Measurements from ENCODE around the gene FOXN4.
"Not testable (repeated sequence)": the region's sequence is repeated elsewhere in the genome, so short reads cannot be mapped to it uniquely, and the experiment has no call there.

Gene FOXN4

GRCh38 chr12:109331301-109331952 is 22.3 kb upstream of the FOXN4 start:
- no peak overlapping the region for H3K4me2 ChIP-seq (ENCODE audit: low read length)
- H3K27me3 ChIP-seq (ENCODE audit: control insufficient read depth, insufficient read depth, low read length), result peaks cover 30% of the 10 kb centered on the region
- H3K36me3 ChIP-seq (ENCODE audit: insufficient read depth, low read length), result no peaks in the 10 kb centered on the region
- no peaks in the 10 kb centered on the region for H3K4me1 ChIP-seq (ENCODE audit: control insufficient read depth, insufficient read depth, low read length)
- H3K9ac ChIP-seq (ENCODE audit: low read depth, low read length), result no peak overlapping the region
- no peak overlapping the region for H3K4me3 ChIP-seq (ENCODE audit: low read length)
- H3K9me3 ChIP-seq (replicated peaks; ENCODE audit: low read length), result no peaks in the 10 kb centered on the region

GRCh38 chr12:109330282-109331230 is 21.5 kb upstream of the FOXN4 start:
- H3K9ac ChIP-seq (ENCODE audit: low read depth, low read length), result no peak overlapping the region
- no peaks in the 10 kb centered on the region for H3K9me3 ChIP-seq (replicated peaks; ENCODE audit: low read length)
- peaks cover 36% of the 10 kb centered on the region for H3K27me3 ChIP-seq (ENCODE audit: control insufficient read depth, insufficient read depth, low read length)
- no peaks in the 10 kb centered on the region for H3K4me1 ChIP-seq (ENCODE audit: control insufficient read depth, insufficient read depth, low read length)
- H3K36me3 ChIP-seq (ENCODE audit: insufficient read depth, low read length), result no peaks in the 10 kb centered on the region
- H3K4me2 ChIP-seq (ENCODE audit: low read length), result no peak overlapping the region
- no peak overlapping the region for H3K4me3 ChIP-seq (ENCODE audit: low read length)

- H3K4me2 ChIP-seq (ENCODE audit: low read length), result no peak overlapping the region
- H3K27me3 ChIP-seq (ENCODE audit: control insufficient read depth, insufficient read depth, low read length), result peaks cover 36% of the 10 kb centered on the region
- no peaks in the 10 kb centered on the region for H3K9me3 ChIP-seq (replicated peaks; ENCODE audit: low read length)
- no peaks in the 10 kb centered on the region for H3K36me3 ChIP-seq (ENCODE audit: insufficient read depth, low read length)
- no peak overlapping the region for H3K4me3 ChIP-seq (ENCODE audit: low read length)
- H3K9ac ChIP-seq (ENCODE audit: low read depth, low read length), result no peak overlapping the region
- no peaks in the 10 kb centered on the region for H3K4me1 ChIP-seq (ENCODE audit: control insufficient read depth, insufficient read depth, low read length)
These were observed 20.6 kb upstream of the FOXN4 start for GRCh38 chr12:109329686-109330085.

DNA sequence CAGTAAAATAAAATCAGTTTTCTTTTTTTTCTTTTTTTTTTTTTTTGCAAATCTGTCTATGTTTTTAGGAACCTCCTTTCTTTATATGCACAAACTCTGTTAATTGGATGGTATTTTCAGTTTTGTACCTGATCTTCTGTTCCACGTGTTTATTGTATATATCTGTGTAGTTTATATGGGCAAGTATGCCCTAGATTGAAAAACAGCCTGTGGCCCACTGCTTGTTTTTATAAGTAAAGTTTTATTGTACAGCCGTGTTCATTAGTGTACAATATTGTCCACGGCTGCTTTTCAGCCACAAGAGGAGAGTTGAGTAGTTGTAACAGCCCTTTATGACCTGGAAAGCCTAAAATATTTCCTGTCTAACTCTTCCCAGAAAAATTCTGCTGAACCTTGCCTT is 19.9 kb upstream of the FOXN4 start:
- Histone ChIP-seq H3K27me3 (ENCODE audit: control insufficient read depth, insufficient read depth, low read length) (peaks cover 40% of the 10 kb centered on the region), H3K4me1 (ENCODE audit: control insufficient read depth, insufficient read depth, low read length) (no peaks in the 10 kb centered on the region), H3K4me2 (ENCODE audit: low read length) (no peak overlapping the region), H3K36me3 (ENCODE audit: insufficient read depth, low read length) (no peaks in the 10 kb centered on the region), H3K9ac (ENCODE audit: low read depth, low read length) (no peak overlapping the region), H3K9me3 (replicated peaks; ENCODE audit: low read length) (no peaks in the 10 kb centered on the region), H3K4me3 (ENCODE audit: low read length) (no peak overlapping the region)

DNA sequence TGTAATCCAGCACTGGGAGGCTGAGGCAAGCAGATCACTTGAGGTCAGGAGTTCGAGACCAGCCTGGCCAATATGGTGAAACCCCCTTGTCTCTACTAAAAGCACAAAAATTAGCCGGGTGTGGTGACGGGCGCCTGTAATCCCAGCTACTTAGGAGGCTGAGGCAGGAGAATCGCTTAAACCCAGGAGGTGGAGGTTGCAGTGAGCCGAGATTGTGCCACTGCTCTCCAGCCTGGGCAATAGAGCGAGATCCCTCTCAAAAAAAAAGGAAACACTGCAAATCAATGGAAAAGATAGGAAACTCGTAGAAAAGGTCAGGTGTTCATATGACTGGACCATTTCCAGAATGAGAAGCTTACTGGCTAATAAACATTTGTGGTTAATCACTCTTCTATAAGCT is 12.2 kb upstream of the FOXN4 start:
- not testable (repeated sequence) for H3K9me3 ChIP-seq (replicated peaks; ENCODE audit: low read length); H3K4me1 ChIP-seq (ENCODE audit: control insufficient read depth, insufficient read depth, low read length); H3K4me2 ChIP-seq (ENCODE audit: low read length); H3K36me3 ChIP-seq (ENCODE audit: insufficient read depth, low read length); H3K9ac ChIP-seq (ENCODE audit: low read depth, low read length); H3K4me3 ChIP-seq (ENCODE audit: low read length)
- H3K27me3 ChIP-seq (ENCODE audit: control insufficient read depth, insufficient read depth, low read length), result peaks cover 52% of the 10 kb centered on the region

DNA sequence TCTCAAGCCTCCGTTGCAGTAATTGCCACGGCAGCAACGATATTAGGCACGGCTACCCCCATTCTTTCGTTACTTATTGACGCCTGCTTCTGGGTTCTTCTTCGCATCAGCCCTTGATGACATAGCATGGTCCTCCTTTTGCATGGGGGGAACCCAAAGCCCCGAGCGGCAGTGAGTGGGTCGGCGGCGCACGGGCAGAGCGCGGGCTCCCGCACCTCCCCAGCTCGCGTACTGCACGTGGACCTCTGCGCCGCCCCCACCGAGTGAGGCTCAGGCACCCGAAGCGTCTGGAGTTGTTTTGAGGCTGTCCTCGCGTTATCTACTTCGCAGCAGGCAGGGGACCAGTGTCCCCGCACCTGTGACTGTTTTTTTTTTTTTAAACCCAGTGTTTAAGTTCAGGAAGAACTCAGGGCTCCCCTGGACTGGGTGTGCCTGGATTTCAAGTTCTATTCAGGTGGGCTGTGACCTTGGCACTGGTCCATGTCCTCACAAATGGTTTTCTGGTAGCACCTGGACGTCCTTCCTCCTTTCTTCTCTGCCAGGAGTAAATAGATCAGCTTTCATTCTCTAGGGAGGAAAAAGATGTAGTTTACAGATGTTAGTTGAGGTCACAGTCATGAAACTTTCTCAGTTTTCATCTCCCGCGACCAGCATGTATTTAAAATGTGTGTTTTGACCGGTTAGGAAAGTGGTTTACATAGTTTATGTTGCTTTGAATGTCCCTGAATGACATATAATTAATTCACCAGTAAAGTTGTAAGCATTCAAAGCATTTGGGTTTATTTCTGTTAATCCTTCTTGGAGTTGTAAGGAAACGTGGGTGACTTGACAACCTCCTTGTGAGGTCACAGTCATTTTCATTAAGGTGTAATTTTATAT is 1.4 kb upstream of the FOXN4 start:
- peak overlapping the region; percentile 73 for H3K4me2 ChIP-seq (ENCODE audit: low read length)
- H3K4me3 ChIP-seq (ENCODE audit: low read length), result peak overlapping the region; percentile 54
- no peaks in the 10 kb centered on the region for H3K9me3 ChIP-seq (replicated peaks; ENCODE audit: low read length)
- peaks cover 81% of the 10 kb centered on the region for H3K27me3 ChIP-seq (ENCODE audit: control insufficient read depth, insufficient read depth, low read length)
- H3K36me3 ChIP-seq (ENCODE audit: insufficient read depth, low read length), result no peaks in the 10 kb centered on the region
- no peak overlapping the region for H3K9ac ChIP-seq (ENCODE audit: low read depth, low read length)
- no peaks in the 10 kb centered on the region for H3K4me1 ChIP-seq (ENCODE audit: control insufficient read depth, insufficient read depth, low read length)

GRCh38 chr12:109309381-109310246 is 530 bp upstream of the FOXN4 start:
- Histone ChIP-seq H3K9ac (ENCODE audit: low read depth, low read length) (no peak overlapping the region), H3K4me1 (ENCODE audit: control insufficient read depth, insufficient read depth, low read length) (no peaks in the 10 kb centered on the region), H3K27me3 (ENCODE audit: control insufficient read depth, insufficient read depth, low read length) (peaks cover 88% of the 10 kb centered on the region), H3K9me3 (replicated peaks; ENCODE audit: low read length) (no peaks in the 10 kb centered on the region), H3K4me3 (ENCODE audit: low read length) (peak overlapping the region; percentile 54), H3K4me2 (ENCODE audit: low read length) (peak overlapping the region; percentile 73), H3K36me3 (ENCODE audit: insufficient read depth, low read length) (no peaks in the 10 kb centered on the region)

DNA sequence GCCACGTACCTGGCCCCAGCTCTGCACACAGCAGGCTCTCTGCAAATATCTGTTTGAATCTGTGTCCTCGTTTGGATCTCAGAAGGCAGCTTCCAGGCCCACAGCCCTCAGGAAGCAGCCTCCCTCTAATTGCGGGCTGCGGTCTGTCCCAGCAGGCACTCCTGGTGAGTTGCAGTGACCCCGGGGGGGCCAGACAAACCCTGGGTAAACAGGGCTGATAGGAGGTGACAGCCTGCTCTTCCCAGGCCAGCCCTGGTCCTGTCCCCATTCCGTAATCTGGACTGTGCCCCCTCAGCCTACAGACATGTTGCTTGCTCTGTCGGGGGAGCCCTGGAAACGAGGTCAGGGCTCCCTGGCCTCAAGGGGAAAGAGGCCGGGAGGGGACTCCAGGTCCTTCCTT is 2.0 kb downstream of the FOXN4 start:
- Histone ChIP-seq H3K27me3 (ENCODE audit: control insufficient read depth, insufficient read depth, low read length) (peaks cover 91% of the 10 kb centered on the region), H3K4me3 (ENCODE audit: low read length) (no peak overlapping the region)

DNA sequence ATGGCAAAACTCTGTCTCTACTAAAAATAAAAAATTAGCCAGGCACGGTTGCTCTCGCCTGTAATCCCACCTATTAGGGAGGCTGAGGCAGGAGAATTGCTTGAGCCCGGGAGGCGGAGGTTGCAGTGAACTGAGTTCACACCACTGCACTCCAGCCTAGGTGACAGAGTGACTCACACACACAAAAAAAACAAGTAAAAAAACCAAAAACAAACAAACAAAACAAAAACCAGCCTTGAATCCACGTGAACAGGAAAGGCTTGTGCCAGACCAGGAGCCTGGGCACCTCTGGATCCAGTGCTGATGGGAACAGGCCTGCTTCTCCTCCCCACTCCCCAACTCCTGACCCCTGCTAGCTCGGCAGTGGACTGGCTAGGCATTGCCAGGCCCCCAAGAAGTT is 3.5 kb downstream of the FOXN4 start:
- peaks cover 79% of the 10 kb centered on the region for H3K27me3 ChIP-seq (ENCODE audit: control insufficient read depth, insufficient read depth, low read length)
- no peak overlapping the region for H3K4me2 ChIP-seq (ENCODE audit: low read length)
- H3K9ac ChIP-seq (ENCODE audit: low read depth, low read length), result no peak overlapping the region
- no peaks in the 10 kb centered on the region for H3K9me3 ChIP-seq (replicated peaks; ENCODE audit: low read length)
- H3K4me1 ChIP-seq (ENCODE audit: control insufficient read depth, insufficient read depth, low read length), result no peaks in the 10 kb centered on the region
- no peaks in the 10 kb centered on the region for H3K36me3 ChIP-seq (ENCODE audit: insufficient read depth, low read length)
- H3K4me3 ChIP-seq (ENCODE audit: low read length), result no peak overlapping the region

More for the DNA sequence above, 2.0 kb downstream of the FOXN4 start:
- no peak overlapping the region for H3K9ac ChIP-seq (ENCODE audit: low read depth, low read length)
- H3K4me1 ChIP-seq (ENCODE audit: control insufficient read depth, insufficient read depth, low read length), result no peaks in the 10 kb centered on the region
- H3K36me3 ChIP-seq (ENCODE audit: insufficient read depth, low read length), result no peaks in the 10 kb centered on the region
- H3K9me3 ChIP-seq (replicated peaks; ENCODE audit: low read length), result no peaks in the 10 kb centered on the region
- H3K4me2 ChIP-seq (ENCODE audit: low read length), result no peak overlapping the region

GRCh38 chr12:109304485-109304884 is 4.6 kb downstream of the FOXN4 start:
- H3K27me3 ChIP-seq (ENCODE audit: control insufficient read depth, insufficient read depth, low read length), result peaks cover 70% of the 10 kb centered on the region
- no peaks in the 10 kb centered on the region for H3K4me1 ChIP-seq (ENCODE audit: control insufficient read depth, insufficient read depth, low read length)
- H3K4me3 ChIP-seq (ENCODE audit: low read length), result no peak overlapping the region
- no peaks in the 10 kb centered on the region for H3K9me3 ChIP-seq (replicated peaks; ENCODE audit: low read length)
- H3K36me3 ChIP-seq (ENCODE audit: insufficient read depth, low read length), result no peaks in the 10 kb centered on the region
- no peak overlapping the region for H3K9ac ChIP-seq (ENCODE audit: low read depth, low read length)
- no peak overlapping the region for H3K4me2 ChIP-seq (ENCODE audit: low read length)
